GM19397 (cell line): ENCODE data around the gene TRPC4AP.

ENCODE experiments used
- ATAC-seq: cut with Tn5 transposase; IDR thresholded peaks from one replicate; pipeline ENCODE4 v1.9.1; 2021; ENCODE audit warnings: mild to moderate bottlenecking, moderate library complexity; ENCODE audit not compliant: unreplicated experiment

Gene TRPC4AP

GRCh38 chr20:35003211-35004031 lies 89.2 kb downstream of the TRPC4AP start:
- ATAC-seq, result no peak

- ATAC-seq, result no peak
Measured at GRCh38 chr20:35002426-35003210, 90.0 kb downstream of the TRPC4AP start.

GRCh38 chr20:35001596-35002362 lies 90.8 kb downstream of the TRPC4AP start:
- no peak for ATAC-seq

GRCh38 chr20:35000922-35001595 lies 91.5 kb downstream of the TRPC4AP start:
- no peak for ATAC-seq

GRCh38 chr20:35000311-35000921 lies 92.2 kb downstream of the TRPC4AP start:
- no peak for ATAC-seq

- ATAC-seq, result no peak
Measured at GRCh38 chr20:34999782-35000181, 92.8 kb downstream of the TRPC4AP start.

GRCh38 chr20:34999021-34999451 lies 93.6 kb downstream of the TRPC4AP start:
- ATAC-seq, result no peak

- ATAC-seq, result no peak
Measured at GRCh38 chr20:34998331-34998950, 94.2 kb downstream of the TRPC4AP start.

- ATAC-seq, result no peak
Measured at GRCh38 chr20:34997774-34998173, 94.8 kb downstream of the TRPC4AP start.

GRCh38 chr20:34997131-34997561 lies 95.5 kb downstream of the TRPC4AP start:
- no peak for ATAC-seq

GRCh38 chr20:34996243-34997028 lies 96.2 kb downstream of the TRPC4AP start:
- no peak for ATAC-seq

GRCh38 chr20:34995696-34996095 lies 96.9 kb downstream of the TRPC4AP start:
- no peak for ATAC-seq

GRCh38 chr20:34995192-34995591 lies 97.4 kb downstream of the TRPC4AP start:
- no peak for ATAC-seq

- ATAC-seq, result no peak
Measured at GRCh38 chr20:34994509-34995131, 98.0 kb downstream of the TRPC4AP start.

GRCh38 chr20:34993941-34994508 lies 98.6 kb downstream of the TRPC4AP start:
- ATAC-seq, result no peak

- ATAC-seq, result no peak
Measured at GRCh38 chr20:34992751-34993417, 99.7 kb downstream of the TRPC4AP start.

- no peak for ATAC-seq
Measured at GRCh38 chr20:34990661-34991214, 101.9 kb downstream of the TRPC4AP start.
